Adrenal gland (tissue), 12 donors: ENCODE data around the gene CETN1. TPM values are rescaled to one million over a fixed set of nuclear protein-coding genes. Genes with fewer than 3 reads are reported as not detected.

Experiments used
- DNase-seq, 7 donors: peaks; one replicate each; pipeline ENCODE4 v3.0.0-alpha.2; 2019 to 2020
- H3K27ac ChIP-seq, 5 donors: fragments of 200-600 bp; sonication (generic) in 4 of 5; 1 replicate in 3 of 5; 2 replicates in 2 of 5; pipeline versions ENCODE4 v1.5.1 to v1.8.0; 2016 to 2020; ENCODE audit warnings: mild to moderate bottlenecking in 1 of 5
- H3K27me3 ChIP-seq: fragments of 200-600 bp; 2 replicates; pipeline ENCODE4 v1.8.0; 2021
- H3K36me3 ChIP-seq, 2 donors: fragments of 200-600 bp; replicated peaks in 1 of 2; 1 replicate in 1 of 2; 2 replicates in 1 of 2; pipeline versions ENCODE4 v1.5.1 to v1.8.0; 2018 to 2022
- H3K4me1 ChIP-seq, 2 donors: fragments of 200-600 bp; replicated peaks in 1 of 2; 1 replicate in 1 of 2; 2 replicates in 1 of 2; pipeline versions ENCODE4 v1.5.1 to v1.8.0; 2018 to 2021
- H3K4me3 ChIP-seq, 4 donors: fragments of 200-600 bp; sonication (generic) in 3 of 4; one replicate each; pipeline ENCODE4 v1.5.1; 2016 to 2018
- H3K9me3 ChIP-seq, 3 donors: fragments of 200-600 bp; sonication (generic) in 1 of 3; replicated peaks in 1 of 3; 1 replicate in 2 of 3; 2 replicates in 1 of 3; pipeline versions ENCODE4 v1.5.1 to v1.8.0; 2016 to 2021
- CTCF ChIP-seq, 6 experiments: fragments of 450-650 bp in 4 of 6; fragments of 200-600 bp in 2 of 6; sonication (generic) in 1 of 6; IDR thresholded peaks; 1 replicate in 5 of 6; 2 replicates in 1 of 6; pipeline versions ENCODE4 v1.5.1 to v1.8.0; 2016 to 2021; ENCODE audit warnings: antibody characterized with exemption in 6 of 6, mild to moderate bottlenecking in 2 of 6, moderate library complexity in 1 of 6
- POLR2A ChIP-seq, 2 donors: fragments of 450-650 bp; IDR thresholded peaks; one replicate each; pipeline ENCODE4 v1.6.1; 2017; ENCODE audit warnings: antibody characterized with exemption in 2 of 2, mild to moderate bottlenecking in 2 of 2, moderate library complexity in 1 of 2
- WGBS, 4 donors: extraction: QIAGEN DNeasy Blood & Tissue Kit in 2 of 4; methylation state at CpG; one replicate each; pipeline versions ENCODE4 v1.1.5 to v1.1.7; 2013 to 2017; 5-methylcytosine and 5-hydroxymethylcytosine counted together
- intact Hi-C, 2 donors: fragments of 100-400 bp; cut with DNase I; formaldehyde crosslinking; loops; one replicate each; pipeline versions ENCODE4 v1.14.1 to v1.15.0; 2022 to 2023
- polyA plus RNA-seq, 3 donors: library from polyadenylated mRNA; stranded (reverse); fragments of 200-250 nt in 2 of 3; fragments of 350-450 nt in 1 of 3; fragmentation: Illumina TruSeq in 1 of 3; extraction: RNeasy Lipid Tissue Mini Kit (QIAGEN cat#74804) in 1 of 3; gene quantifications; one replicate each; pipeline ENCODE4 v1.2.3, GENCODE V29; 2013 to 2014
- total RNA-seq, 9 donors: library from RNA; depleted of rRNA in 4 of 9; stranded (reverse); fragments of >200 nt in 4 of 9; fragments of 120-200 nt in 1 of 9; fragmentation: NEBNext Ultra II Directional in 1 of 9; extraction: Animal tissue kit (Norgen Biotek cat#: 25700) in 1 of 9; gene quantifications; one replicate each; pipeline versions ENCODE4 v1.1.0 to v1.2.4, GENCODE V29; 2013 to 2023
- donor health status: healthy with polysubstance abuse.
- donor health status: Bipolar disorder and iron deficiency.
- donor health status: DM: yes; HTN: yes; CAD: no.
- donor health status: DM: no; HTN: no; CAD: no.
- donor health status: DM: no; HTN: no; CAD: no.
- donor health status: DM: yes; HTN: yes; CAD: no.

Gene CETN1
- total and polyA plus RNA-seq, 12 donors = not detected

GRCh38 chr18:604771-605170 lies 24.6 kb downstream of the CETN1 start:
- no peak for TF ChIP-seq CTCF (IDR thresholded peaks at IDR 0.05)
- TF ChIP-seq POLR2A (IDR thresholded peaks at IDR 0.05) = no peak
- H3K9me3 ChIP-seq = no peaks in the 10 kb centered on the region
- H3K4me3 ChIP-seq = no peak overlapping the region
- no peaks in the 10 kb centered on the region for H3K4me1 ChIP-seq
- intact Hi-C loops = no loop called here
- WGBS, 4 donors = 71 to 80% (median 77%) methylated on average over 8 of the region's 8 CpGs
- no peaks in the 10 kb centered on the region for H3K36me3 ChIP-seq
- H3K27ac ChIP-seq = no peak overlapping the region
- no peaks in the 10 kb centered on the region for H3K27me3 ChIP-seq
- DNase-seq = no peak

GRCh38 chr18:607930-608329 lies 27.8 kb downstream of the CETN1 start:
- no peaks in the 10 kb centered on the region for H3K9me3 ChIP-seq
- no peak overlapping the region for H3K27ac ChIP-seq
- DNase-seq = no peak
- H3K36me3 ChIP-seq = no peaks in the 10 kb centered on the region
- TF ChIP-seq CTCF (IDR thresholded peaks at IDR 0.05) = no peak
- TF ChIP-seq POLR2A (IDR thresholded peaks at IDR 0.05) = no peak
- H3K4me1 ChIP-seq = no peaks in the 10 kb centered on the region
- intact Hi-C loops = no loop called here
- H3K4me3 ChIP-seq = no peak overlapping the region
- no peaks in the 10 kb centered on the region for H3K27me3 ChIP-seq
- WGBS, 4 donors = 72 to 75% (median 74%) methylated on average over 7 of the region's 7 CpGs

GRCh38 chr18:610214-610928 lies 30.2 kb downstream of the CETN1 start:
- TF ChIP-seq POLR2A (IDR thresholded peaks at IDR 0.05) (no peak), CTCF (IDR thresholded peaks at IDR 0.05) (no peak)
- Histone ChIP-seq H3K4me1 (peaks cover 0 to under 1% of the 10 kb centered on the region in 2 donors), H3K4me3 (no peak overlapping the region), H3K36me3 (no peaks in the 10 kb centered on the region), H3K27ac (no peak overlapping the region), H3K9me3 (no peaks in the 10 kb centered on the region), H3K27me3 (no peaks in the 10 kb centered on the region)
- intact Hi-C loops = loop anchor here (5.0 to 10.0 kb wide), 2 partner anchors 316 to 323 kb away; no protein-coding TSS in a partner anchor
- DNase-seq = no peak
- 71 to 87% (median 82%) methylated on average over 15 of the region's 15 CpGs for WGBS, 4 donors

- H3K4me3 ChIP-seq = no peak overlapping the region
- H3K4me1 ChIP-seq = peaks cover 0 to 14% of the 10 kb centered on the region in 2 donors
- no peaks in the 10 kb centered on the region for H3K27me3 ChIP-seq
- no peaks in the 10 kb centered on the region for H3K36me3 ChIP-seq
- intact Hi-C loops = loop anchor here (5.0 to 10.0 kb wide), 2 partner anchors 317 to 325 kb away; no protein-coding TSS in a partner anchor
- H3K27ac ChIP-seq = no peak overlapping the region
- WGBS, 4 donors = 75 to 85% (median 83%) methylated on average over 7 of the region's 7 CpGs
- no peaks in the 10 kb centered on the region for H3K9me3 ChIP-seq
- no peak for DNase-seq
- TF ChIP-seq POLR2A (IDR thresholded peaks at IDR 0.05) = no peak
- TF ChIP-seq CTCF (IDR thresholded peaks at IDR 0.05) = no peak
Observed at GRCh38 chr18:612156-612555, 32.0 kb downstream of the CETN1 start.
